ENCODE results near the gene SYP. TPM values are rescaled to one million over a fixed set of nuclear protein-coding genes. Genes with fewer than 3 reads are reported as not detected.
A peak's percentile ranks its signal among the peaks of the same experiment; 100 is the strongest.

The SYP gene
- total RNA-seq, 1 donor, result 0.36 TPM

DNA sequence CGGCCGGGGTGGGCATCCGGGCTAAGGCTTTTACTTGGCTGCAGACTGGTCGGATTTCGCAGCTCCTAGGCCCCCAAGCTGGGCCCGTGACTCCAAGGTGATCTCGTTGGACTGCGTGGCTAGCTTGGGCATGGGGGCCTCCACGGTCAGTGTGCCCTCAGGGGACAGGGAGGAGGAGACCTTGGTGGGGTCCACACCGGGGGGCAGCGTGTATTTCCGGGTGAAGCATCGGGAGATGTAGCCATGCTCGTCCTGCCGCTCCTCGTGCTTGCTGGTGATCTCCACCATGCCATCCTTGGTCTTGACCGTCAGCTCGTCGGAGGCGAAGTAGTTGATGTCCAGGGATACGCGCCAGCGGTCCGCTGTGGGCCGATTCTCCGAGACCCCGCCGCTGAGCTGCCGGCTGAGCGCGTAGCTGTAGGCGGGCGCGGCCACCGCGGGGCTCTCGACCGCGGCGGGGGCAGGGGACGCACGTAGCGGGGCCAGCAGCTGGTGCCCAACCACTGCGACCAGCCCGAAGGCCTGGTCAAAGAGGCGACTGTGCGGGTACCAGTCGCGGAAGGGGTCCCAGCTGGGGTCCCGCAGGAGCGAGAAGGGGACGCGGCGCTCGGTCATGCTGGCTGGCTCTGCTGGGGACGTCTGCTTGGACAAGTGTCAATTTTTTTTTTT is 34.0 kb upstream of the SYP start:
- no peak for DNase-seq (ENCODE audit: insufficient read length, low spot score, missing footprints)
- Histone ChIP-seq H3K4me3 (ENCODE audit: insufficient read depth, low read length) (peak overlapping the region; percentile 25), H2AFZ (ENCODE audit: low read length) (peak overlapping the region; percentile 47)

DNA sequence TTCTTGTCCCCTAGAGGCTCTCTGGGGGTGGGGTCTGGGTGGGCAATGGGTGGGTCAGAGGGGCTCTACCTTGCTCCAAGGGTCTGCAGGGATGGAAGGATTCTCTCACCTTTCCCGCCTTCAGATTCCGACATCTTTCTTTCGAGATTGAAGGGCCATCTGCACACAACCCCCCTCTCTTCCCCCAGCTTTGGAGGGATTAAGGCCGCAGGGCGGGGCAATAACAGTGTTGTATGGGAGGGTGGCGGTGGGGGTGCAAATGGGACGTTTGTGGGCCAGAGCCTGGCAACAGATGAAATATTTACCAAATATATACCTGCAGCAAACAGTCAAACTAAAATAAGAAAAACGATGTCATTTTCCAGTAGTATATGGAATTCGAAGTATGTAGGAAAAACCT is 33.2 kb upstream of the SYP start, which contains the start of gene CACNA1F:
Gene CACNA1F (minus strand): TSS at position 165 of the 400 bp plus-strand sequence. CDS start 31 bp downstream, at position 134.
- Histone ChIP-seq H3K4me3 (ENCODE audit: insufficient read depth, low read length) (peak within 1 kb of the TSS; percentile 25), H3K9me3 (ENCODE audit: low read depth, low read length) (no peaks in the 10 kb centered on the region), H3K4me2 (ENCODE audit: insufficient read depth, low read length) (no peak within 1 kb of the TSS), H3K4me1 (ENCODE audit: insufficient read depth, low read length) (no peaks in the 10 kb centered on the region), H3K27me3 (ENCODE audit: insufficient read depth, low read length) (no peaks in the 10 kb centered on the region), H2AFZ (ENCODE audit: low read length) (peak within 1 kb of the TSS; percentile 47), H3K27ac (ENCODE audit: low read depth, low read length) (no peak within 1 kb of the TSS), H4K20me1 (ENCODE audit: insufficient read depth, low read length) (no peaks in the 10 kb centered on the region), H3K36me3 (ENCODE audit: insufficient read depth, low read length) (no peaks in the 10 kb centered on the region), H3K79me2 (ENCODE audit: insufficient read depth, low read length) (peaks cover 2% of the 10 kb centered on the region)
- peak; percentile 60 for DNase-seq (ENCODE audit: insufficient read length, low spot score, missing footprints)
- TF ChIP-seq, protein P1, sequence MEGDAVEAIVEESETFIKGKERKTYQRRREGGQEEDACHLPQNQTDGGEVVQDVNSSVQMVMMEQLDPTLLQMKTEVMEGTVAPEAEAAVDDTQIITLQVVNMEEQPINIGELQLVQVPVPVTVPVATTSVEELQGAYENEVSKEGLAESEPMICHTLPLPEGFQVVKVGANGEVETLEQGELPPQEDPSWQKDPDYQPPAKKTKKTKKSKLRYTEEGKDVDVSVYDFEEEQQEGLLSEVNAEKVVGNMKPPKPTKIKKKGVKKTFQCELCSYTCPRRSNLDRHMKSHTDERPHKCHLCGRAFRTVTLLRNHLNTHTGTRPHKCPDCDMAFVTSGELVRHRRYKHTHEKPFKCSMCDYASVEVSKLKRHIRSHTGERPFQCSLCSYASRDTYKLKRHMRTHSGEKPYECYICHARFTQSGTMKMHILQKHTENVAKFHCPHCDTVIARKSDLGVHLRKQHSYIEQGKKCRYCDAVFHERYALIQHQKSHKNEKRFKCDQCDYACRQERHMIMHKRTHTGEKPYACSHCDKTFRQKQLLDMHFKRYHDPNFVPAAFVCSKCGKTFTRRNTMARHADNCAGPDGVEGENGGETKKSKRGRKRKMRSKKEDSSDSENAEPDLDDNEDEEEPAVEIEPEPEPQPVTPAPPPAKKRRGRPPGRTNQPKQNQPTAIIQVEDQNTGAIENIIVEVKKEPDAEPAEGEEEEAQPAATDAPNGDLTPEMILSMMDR (IDR thresholded peaks at IDR 0.05; ENCODE audit: extremely low read depth, low read depth, low read length), result no peak

More for the DNA sequence above, 34.0 kb upstream of the SYP start:
- no peaks in the 10 kb centered on the region for H3K27me3 ChIP-seq (ENCODE audit: insufficient read depth, low read length)
- H3K4me2 ChIP-seq (ENCODE audit: insufficient read depth, low read length), result no peak overlapping the region
- TF ChIP-seq, protein P1 (IDR thresholded peaks at IDR 0.05; ENCODE audit: extremely low read depth, low read depth, low read length), result no peak
- no peaks in the 10 kb centered on the region for H4K20me1 ChIP-seq (ENCODE audit: insufficient read depth, low read length)
- H3K79me2 ChIP-seq (ENCODE audit: insufficient read depth, low read length), result peaks cover 2% of the 10 kb centered on the region
- H3K9me3 ChIP-seq (ENCODE audit: low read depth, low read length), result no peaks in the 10 kb centered on the region
- no peaks in the 10 kb centered on the region for H3K4me1 ChIP-seq (ENCODE audit: insufficient read depth, low read length)
- no peaks in the 10 kb centered on the region for H3K36me3 ChIP-seq (ENCODE audit: insufficient read depth, low read length)
- H3K27ac ChIP-seq (ENCODE audit: low read depth, low read length), result no peak overlapping the region

DNA sequence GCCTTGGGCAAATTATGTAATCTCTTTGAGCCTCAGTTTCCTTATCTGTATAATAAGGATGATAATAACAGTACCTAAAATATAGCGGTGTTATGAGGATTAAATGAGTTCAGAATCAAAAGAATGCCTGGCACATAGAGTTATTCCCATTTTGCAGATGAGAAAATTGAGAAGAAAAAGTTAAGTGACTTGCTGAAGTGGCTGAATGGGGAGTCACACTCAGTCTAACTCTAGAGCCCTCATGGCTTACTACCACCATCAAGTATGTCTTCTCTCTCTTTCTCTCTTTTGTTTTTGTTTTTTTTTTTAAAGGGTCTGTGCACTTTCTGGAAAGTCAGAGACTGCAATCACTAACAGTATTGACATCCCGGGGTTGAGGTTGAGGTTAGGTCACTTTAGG is 32.5 kb upstream of the SYP start:
- Histone ChIP-seq H3K27me3 (ENCODE audit: insufficient read depth, low read length) (no peaks in the 10 kb centered on the region), H3K4me2 (ENCODE audit: insufficient read depth, low read length) (no peak overlapping the region), H3K36me3 (ENCODE audit: insufficient read depth, low read length) (no peaks in the 10 kb centered on the region), H4K20me1 (ENCODE audit: insufficient read depth, low read length) (no peaks in the 10 kb centered on the region), H3K9me3 (ENCODE audit: low read depth, low read length) (no peaks in the 10 kb centered on the region), H3K4me1 (ENCODE audit: insufficient read depth, low read length) (no peaks in the 10 kb centered on the region), H2AFZ (ENCODE audit: low read length) (no peak overlapping the region), H3K4me3 (ENCODE audit: insufficient read depth, low read length) (no peak overlapping the region), H3K27ac (ENCODE audit: low read depth, low read length) (no peak overlapping the region), H3K79me2 (ENCODE audit: insufficient read depth, low read length) (peaks cover 2% of the 10 kb centered on the region)
- no peak for DNase-seq (ENCODE audit: insufficient read length, low spot score, missing footprints)
- TF ChIP-seq, protein P1 (IDR thresholded peaks at IDR 0.05; ENCODE audit: extremely low read depth, low read depth, low read length), result no peak

DNA sequence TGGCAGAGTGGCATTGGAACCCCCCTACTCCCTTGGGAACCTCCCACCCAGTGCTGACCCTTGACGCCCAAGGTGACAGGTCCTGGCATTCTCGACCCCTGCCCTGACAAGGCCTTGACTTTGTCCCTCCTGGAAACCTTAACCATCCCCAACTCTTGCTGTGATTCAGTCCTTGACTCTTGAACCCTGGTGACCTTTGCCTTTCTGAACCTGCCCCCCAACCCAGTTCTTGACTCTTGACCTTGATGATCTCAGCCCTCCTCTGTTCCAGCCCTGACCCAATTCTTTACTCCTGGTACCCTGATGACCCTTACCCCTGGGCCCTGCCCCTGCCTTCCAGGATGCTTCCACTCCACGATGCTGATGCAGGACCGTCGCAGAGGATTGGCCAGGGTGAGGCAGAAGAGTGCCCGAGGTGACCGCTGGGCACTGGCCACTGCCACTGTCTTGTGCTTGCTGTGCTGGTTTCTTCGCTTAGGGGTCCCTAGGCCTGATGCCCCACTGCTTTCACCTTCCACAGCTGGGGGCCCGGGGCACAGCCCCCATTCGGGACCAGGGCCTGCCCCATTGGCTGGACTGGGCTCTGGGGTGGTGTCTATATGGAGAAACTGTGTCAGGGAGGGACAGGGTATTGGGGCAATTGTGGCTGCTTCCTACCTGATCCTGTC is 31.5 kb upstream of the SYP start:
- Histone ChIP-seq H3K27ac (ENCODE audit: low read depth, low read length) (no peak overlapping the region), H3K9me3 (ENCODE audit: low read depth, low read length) (no peaks in the 10 kb centered on the region), H2AFZ (ENCODE audit: low read length) (no peak overlapping the region), H3K36me3 (ENCODE audit: insufficient read depth, low read length) (no peaks in the 10 kb centered on the region), H3K27me3 (ENCODE audit: insufficient read depth, low read length) (no peaks in the 10 kb centered on the region), H3K79me2 (ENCODE audit: insufficient read depth, low read length) (peaks cover 2% of the 10 kb centered on the region), H3K4me3 (ENCODE audit: insufficient read depth, low read length) (no peak overlapping the region), H4K20me1 (ENCODE audit: insufficient read depth, low read length) (no peaks in the 10 kb centered on the region), H3K4me1 (ENCODE audit: insufficient read depth, low read length) (no peaks in the 10 kb centered on the region), H3K4me2 (ENCODE audit: insufficient read depth, low read length) (no peak overlapping the region)
- DNase-seq (ENCODE audit: insufficient read length, low spot score, missing footprints), result peak; percentile 66
- TF ChIP-seq, protein P1 (IDR thresholded peaks at IDR 0.05; ENCODE audit: extremely low read depth, low read depth, low read length), result no peak
